Lower leg skin (tissue), 3 donors: ENCODE data around the gene CSMD2.

ENCODE experiments used
- CTCF ChIP-seq, 3 donors: fragments of 450-650 bp; IDR thresholded peaks; one replicate each; pipeline ENCODE4 v1.5.1; 2016; ENCODE audit warnings: antibody characterized with exemption in 3 of 3, mild to moderate bottlenecking in 3 of 3, moderate library complexity in 2 of 3
- POLR2A ChIP-seq, 2 donors: fragments of 450-650 bp; IDR thresholded peaks; one replicate each; pipeline ENCODE4 v1.6.1; 2016 to 2017; ENCODE audit warnings: antibody characterized with exemption in 2 of 2, mild to moderate bottlenecking in 1 of 2, moderate library complexity in 1 of 2

DNA sequence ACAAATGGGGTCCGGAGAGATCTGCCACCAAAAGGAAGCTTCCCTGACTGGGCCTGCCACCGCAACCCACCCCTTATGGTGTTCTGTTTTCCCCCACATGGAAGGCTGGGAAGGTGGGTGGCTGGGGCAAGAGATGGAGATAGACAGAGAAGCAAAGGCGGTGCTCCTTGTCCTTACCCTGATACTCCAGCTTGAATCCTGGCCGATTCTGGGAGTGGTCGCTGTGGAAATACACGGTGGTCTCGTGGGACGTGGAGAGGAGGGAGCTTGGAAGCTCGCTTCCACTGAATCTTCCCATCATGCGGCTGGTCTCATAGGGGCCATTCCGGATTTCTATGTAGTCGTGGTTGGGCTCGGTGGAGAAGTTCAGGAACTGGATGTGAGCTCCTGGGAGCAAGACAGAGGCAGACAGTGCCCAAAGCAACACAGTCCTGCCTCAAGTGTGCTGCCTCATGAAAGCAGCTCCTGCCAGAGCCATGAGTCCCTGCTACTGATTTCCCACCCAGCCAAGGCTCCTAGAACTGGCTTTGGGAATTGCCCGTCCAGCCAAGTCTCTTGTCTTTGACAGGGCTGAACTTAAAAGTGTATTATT lies 554.1 kb downstream of the CSMD2 start:
- no peak for TF ChIP-seq CTCF (IDR thresholded peaks at IDR 0.05)
- no peak for TF ChIP-seq POLR2A (IDR thresholded peaks at IDR 0.05)
